ENCODE measurements around the gene TPSG1.
"Not testable (repeated sequence)": the region's sequence is repeated elsewhere in the genome, so short reads cannot be mapped to it uniquely, and the experiment has no call there.

TPSG1 gene

GRCh38 chr16:1229476-1229875, 4.4 kb upstream of the TPSG1 start:
- H3K36me3 ChIP-seq (ENCODE audit: control insufficient read depth, insufficient read depth, low read length); H3K4me3 ChIP-seq (ENCODE audit: extremely low read depth, insufficient read depth, low read length, poor library complexity, severe bottlenecking); H3K4me1 ChIP-seq (ENCODE audit: control insufficient read depth, insufficient read depth, low read length, poor library complexity, severe bottlenecking); H3K9me3 ChIP-seq (ENCODE audit: control insufficient read depth, low read length); H3K27ac ChIP-seq (ENCODE audit: low read depth, low read length, severe bottlenecking): not testable (repeated sequence)
- WGBS, 2 experiments (ENCODE audit: insufficient coverage in 2 of 2): 77 to 84% methylated on average over 4 to 5 of the region's 13 CpGs

DNA sequence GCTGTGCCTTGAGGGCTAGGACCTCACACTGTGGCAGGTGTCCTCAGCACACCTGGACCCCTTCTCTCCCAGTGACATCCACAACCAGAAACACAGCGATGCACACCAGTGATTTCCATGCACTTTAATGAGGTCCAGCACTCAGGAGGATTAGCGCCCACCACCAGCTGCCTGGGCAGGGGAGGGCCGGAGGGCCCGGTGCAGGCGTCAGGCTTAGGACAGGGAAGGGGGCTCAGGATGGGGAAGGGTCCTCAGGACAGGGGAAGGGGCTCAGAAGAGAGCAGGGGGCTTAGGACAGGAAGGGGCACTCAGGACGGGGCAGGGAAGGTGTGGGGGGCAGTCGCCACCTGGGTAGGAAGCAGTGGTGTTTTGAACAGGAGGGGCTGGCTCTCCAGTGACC, 3.2 kb upstream of the TPSG1 start:
- H3K4me3 ChIP-seq (ENCODE audit: extremely low read depth, insufficient read depth, low read length, poor library complexity, severe bottlenecking); H3K4me1 ChIP-seq (ENCODE audit: control insufficient read depth, insufficient read depth, low read length, poor library complexity, severe bottlenecking); H3K9me3 ChIP-seq (ENCODE audit: control insufficient read depth, low read length); H3K27ac ChIP-seq (ENCODE audit: low read depth, low read length, severe bottlenecking); H3K36me3 ChIP-seq (ENCODE audit: control insufficient read depth, insufficient read depth, low read length): not testable (repeated sequence)
- WGBS, 2 experiments (ENCODE audit: insufficient coverage in 2 of 2): 84 to 95% methylated on average over 3 to 4 of the region's 7 CpGs

- H3K27ac ChIP-seq (ENCODE audit: low read depth, low read length, severe bottlenecking); H3K36me3 ChIP-seq (ENCODE audit: control insufficient read depth, insufficient read depth, low read length); H3K9me3 ChIP-seq (ENCODE audit: control insufficient read depth, low read length); H3K4me3 ChIP-seq (ENCODE audit: extremely low read depth, insufficient read depth, low read length, poor library complexity, severe bottlenecking); H3K4me1 ChIP-seq (ENCODE audit: control insufficient read depth, insufficient read depth, low read length, poor library complexity, severe bottlenecking): not testable (repeated sequence)
- WGBS, 2 experiments (ENCODE audit: insufficient coverage in 2 of 2): 66 to 71% methylated on average over 5 to 11 of the region's 14 CpGs
Observed at GRCh38 chr16:1226692-1227091, 1.6 kb upstream of the TPSG1 start.

GRCh38 chr16:1225728-1226311, 752 bp upstream of the TPSG1 start:
- H3K36me3 ChIP-seq (ENCODE audit: control insufficient read depth, insufficient read depth, low read length); H3K4me3 ChIP-seq (ENCODE audit: extremely low read depth, insufficient read depth, low read length, poor library complexity, severe bottlenecking); H3K4me1 ChIP-seq (ENCODE audit: control insufficient read depth, insufficient read depth, low read length, poor library complexity, severe bottlenecking); H3K9me3 ChIP-seq (ENCODE audit: control insufficient read depth, low read length); H3K27ac ChIP-seq (ENCODE audit: low read depth, low read length, severe bottlenecking): not testable (repeated sequence)
- 84 to 85% methylated on average over 10 to 19 of the region's 24 CpGs for WGBS, 2 experiments (ENCODE audit: insufficient coverage in 2 of 2)

DNA sequence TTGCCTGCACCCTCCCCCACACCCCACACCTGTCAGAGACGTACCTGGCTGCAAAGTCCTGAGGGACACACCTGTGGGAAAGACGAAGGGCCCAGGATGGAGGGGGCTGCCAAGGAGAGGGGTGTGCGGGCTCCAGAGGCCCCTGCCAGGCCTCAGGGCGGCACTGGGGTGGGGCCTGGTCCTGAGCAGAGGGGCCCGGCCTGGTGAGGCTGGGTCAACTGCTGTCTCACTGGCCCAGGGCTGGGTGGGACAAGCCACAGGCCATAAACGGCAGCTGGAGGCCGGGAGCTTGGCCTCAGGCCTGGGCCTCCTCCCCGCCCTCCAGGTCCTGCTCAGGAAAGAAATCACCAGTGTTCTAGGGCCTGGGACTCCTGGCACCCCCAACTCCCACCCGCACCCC, 510 bp downstream of the TPSG1 start:
- WGBS, 2 experiments (ENCODE audit: insufficient coverage in 2 of 2): 91% methylated on average over 4 to 6 of the region's 9 CpGs
- Histone ChIP-seq H3K27ac (ENCODE audit: low read depth, low read length, severe bottlenecking) (no peak overlapping the region), H3K4me1 (ENCODE audit: control insufficient read depth, insufficient read depth, low read length, poor library complexity, severe bottlenecking) (no peaks in the 10 kb centered on the region), H3K9me3 (ENCODE audit: control insufficient read depth, low read length) (no peaks in the 10 kb centered on the region), H3K4me3 (ENCODE audit: extremely low read depth, insufficient read depth, low read length, poor library complexity, severe bottlenecking) (no peak overlapping the region), H3K36me3 (ENCODE audit: control insufficient read depth, insufficient read depth, low read length) (no peaks in the 10 kb centered on the region)

- Histone ChIP-seq H3K9me3 (ENCODE audit: control insufficient read depth, low read length) (no peaks in the 10 kb centered on the region), H3K27ac (ENCODE audit: low read depth, low read length, severe bottlenecking) (no peak overlapping the region), H3K36me3 (ENCODE audit: control insufficient read depth, insufficient read depth, low read length) (no peaks in the 10 kb centered on the region), H3K4me1 (ENCODE audit: control insufficient read depth, insufficient read depth, low read length, poor library complexity, severe bottlenecking) (no peaks in the 10 kb centered on the region), H3K4me3 (ENCODE audit: extremely low read depth, insufficient read depth, low read length, poor library complexity, severe bottlenecking) (no peak overlapping the region)
- WGBS, 2 experiments (ENCODE audit: insufficient coverage in 2 of 2): 94 to 96% methylated on average over 31 to 34 of the region's 38 CpGs
Observed at GRCh38 chr16:1223355-1224214, 1.5 kb downstream of the TPSG1 start.

DNA sequence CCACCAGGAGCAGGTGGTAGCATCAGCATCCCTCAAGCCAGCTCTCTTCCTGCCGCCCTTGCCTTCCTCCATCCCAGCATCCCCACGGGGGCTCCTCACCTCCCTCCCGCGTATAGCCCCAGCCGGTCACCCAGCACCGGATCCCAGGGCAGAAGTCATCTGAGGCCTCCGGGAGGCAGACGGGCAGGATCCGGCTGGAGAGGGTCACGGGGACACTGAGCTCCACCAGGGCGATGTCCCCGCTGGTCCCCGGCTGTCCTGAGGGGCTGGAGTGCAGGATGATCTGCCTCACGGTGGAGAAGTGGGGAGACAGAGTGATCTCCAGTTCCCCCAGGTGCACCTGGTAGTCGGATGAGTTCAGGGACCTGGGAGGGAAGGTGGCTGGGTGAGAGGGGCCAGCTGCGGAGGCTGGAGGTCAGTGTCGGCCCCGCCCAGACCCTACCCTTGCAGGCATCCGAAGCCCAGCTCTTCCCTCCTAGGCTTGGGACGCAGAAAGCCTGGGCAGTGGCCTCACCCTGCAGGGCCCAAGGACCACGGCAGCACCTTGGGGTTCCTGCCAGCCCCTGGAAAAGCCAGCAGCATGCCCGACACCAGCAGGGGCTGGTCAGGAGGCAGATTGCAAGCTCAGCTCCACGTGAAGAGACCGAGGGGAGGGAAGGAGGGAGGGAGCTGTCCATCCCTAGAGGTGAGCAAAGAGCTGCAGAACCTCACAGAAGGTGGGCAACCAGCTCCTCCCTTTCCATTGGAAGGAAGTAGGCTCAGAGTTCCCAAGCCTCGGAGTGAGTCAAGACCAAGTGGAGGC, 2.3 kb downstream of the TPSG1 start:
- no peak overlapping the region for H3K27ac ChIP-seq (ENCODE audit: low read depth, low read length, severe bottlenecking)
- H3K36me3 ChIP-seq (ENCODE audit: control insufficient read depth, insufficient read depth, low read length): no peaks in the 10 kb centered on the region
- WGBS, 2 experiments (ENCODE audit: insufficient coverage in 2 of 2): 87 to 89% methylated on average over 18 to 25 of the region's 25 CpGs
- H3K9me3 ChIP-seq (ENCODE audit: control insufficient read depth, low read length): no peaks in the 10 kb centered on the region
- no peaks in the 10 kb centered on the region for H3K4me1 ChIP-seq (ENCODE audit: control insufficient read depth, insufficient read depth, low read length, poor library complexity, severe bottlenecking)
- H3K4me3 ChIP-seq (ENCODE audit: extremely low read depth, insufficient read depth, low read length, poor library complexity, severe bottlenecking): no peak overlapping the region

- Histone ChIP-seq H3K27ac (ENCODE audit: low read depth, low read length, severe bottlenecking) (no peak overlapping the region), H3K9me3 (ENCODE audit: control insufficient read depth, low read length) (no peaks in the 10 kb centered on the region), H3K36me3 (ENCODE audit: control insufficient read depth, insufficient read depth, low read length) (no peaks in the 10 kb centered on the region), H3K4me3 (ENCODE audit: extremely low read depth, insufficient read depth, low read length, poor library complexity, severe bottlenecking) (no peak overlapping the region), H3K4me1 (ENCODE audit: control insufficient read depth, insufficient read depth, low read length, poor library complexity, severe bottlenecking) (no peaks in the 10 kb centered on the region)
- 92 to 95% methylated on average over 37 to 38 of the region's 40 CpGs for WGBS, 2 experiments (ENCODE audit: insufficient coverage in 2 of 2)
Observed at GRCh38 chr16:1221628-1222552, 3.2 kb downstream of the TPSG1 start.

DNA sequence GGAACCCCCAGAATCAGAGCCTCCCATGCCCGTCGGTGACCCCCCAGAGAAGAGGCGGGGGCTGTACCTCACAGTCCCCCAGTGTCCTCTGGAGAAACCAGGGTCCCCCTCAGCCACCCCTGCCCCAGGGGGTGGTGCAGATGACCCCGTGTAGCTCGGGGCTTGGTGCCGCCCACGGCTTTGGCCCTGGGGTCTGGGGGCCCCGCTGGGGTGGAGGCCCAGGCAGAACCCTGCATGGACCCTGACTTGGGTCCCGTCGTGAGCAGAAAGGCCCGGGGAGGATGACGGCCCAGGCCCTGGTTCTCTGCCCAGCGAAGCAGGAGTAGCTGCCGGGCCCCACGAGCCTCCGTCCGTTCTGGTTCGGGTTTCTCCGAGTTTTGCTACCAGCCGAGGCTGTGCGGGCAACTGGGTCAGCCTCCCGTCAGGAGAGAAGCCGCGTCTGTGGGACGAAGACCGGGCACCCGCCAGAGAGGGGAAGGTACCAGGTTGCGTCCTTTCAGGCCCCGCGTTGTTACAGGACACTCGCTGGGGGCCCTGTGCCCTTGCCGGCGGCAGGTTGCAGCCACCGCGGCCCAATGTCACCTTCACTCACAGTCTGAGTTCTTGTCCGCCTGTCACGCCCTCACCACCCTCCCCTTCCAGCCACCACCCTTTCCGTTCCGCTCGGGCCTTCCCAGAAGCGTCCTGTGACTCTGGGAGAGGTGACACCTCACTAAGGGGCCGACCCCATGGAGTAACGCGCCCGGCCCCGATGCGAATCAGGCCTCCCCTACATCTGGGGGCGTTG, 4.0 kb downstream of the TPSG1 start:
- H3K4me1 ChIP-seq (ENCODE audit: control insufficient read depth, insufficient read depth, low read length, poor library complexity, severe bottlenecking): no peaks in the 10 kb centered on the region
- 93 to 94% methylated on average over 43 to 46 of the region's 48 CpGs for WGBS, 2 experiments (ENCODE audit: insufficient coverage in 2 of 2)
- no peak overlapping the region for H3K27ac ChIP-seq (ENCODE audit: low read depth, low read length, severe bottlenecking)
- H3K9me3 ChIP-seq (ENCODE audit: control insufficient read depth, low read length): no peaks in the 10 kb centered on the region
- no peak overlapping the region for H3K4me3 ChIP-seq (ENCODE audit: extremely low read depth, insufficient read depth, low read length, poor library complexity, severe bottlenecking)
- no peaks in the 10 kb centered on the region for H3K36me3 ChIP-seq (ENCODE audit: control insufficient read depth, insufficient read depth, low read length)

Data from mesodermal cell (in vitro differentiated cells).